GM12891 (cell line): ENCODE results near the gene USP6NL.
"Not testable (repeated sequence)": the region's sequence is repeated elsewhere in the genome, so short reads cannot be mapped to it uniquely, and the experiment has no call there.

Experiments used
- DNase-seq: peaks from one replicate; pipeline ENCODE4 v3.0.0; 2011; ENCODE audit warnings: low spot score; ENCODE audit not compliant: insufficient read length
- FAIRE-seq: peaks from 2 replicates; lab custom pipeline; 2011; peaks lifted over from hg19 to GRCh38; lab: Jason Lieb, UNC
- PAX5 ChIP-seq: IDR thresholded peaks from 2 replicates; pipeline ENCODE4 v1.6.1; 2011; ENCODE audit warnings: low read length, moderate library complexity, mild to moderate bottlenecking; ENCODE audit not compliant: insufficient read depth, severe bottlenecking
- POLR2A ChIP-seq: IDR thresholded peaks from 2 replicates; pipeline ENCODE4 v1.6.1; 2011; ENCODE audit warnings: low read depth, low read length, control low read depth
- POLR2AphosphoS5 ChIP-seq: IDR thresholded peaks from 2 replicates; pipeline ENCODE4 v1.6.1; 2011; ENCODE audit warnings: low read depth, low read length, control low read depth
- POU2F2 ChIP-seq: IDR thresholded peaks from 2 replicates; pipeline ENCODE4 v1.6.1; 2011; ENCODE audit warnings: low read depth, mild to moderate bottlenecking, control low read depth, low read length, moderate library complexity
- SPI1 ChIP-seq: IDR thresholded peaks from 2 replicates; pipeline ENCODE4 v1.6.1; 2011; ENCODE audit warnings: low read depth, low read length, control low read depth
- TAF1 ChIP-seq: IDR thresholded peaks from 2 replicates; pipeline ENCODE4 v1.6.1; 2011; ENCODE audit warnings: low read depth, low read length, control low read depth

The USP6NL gene

DNA sequence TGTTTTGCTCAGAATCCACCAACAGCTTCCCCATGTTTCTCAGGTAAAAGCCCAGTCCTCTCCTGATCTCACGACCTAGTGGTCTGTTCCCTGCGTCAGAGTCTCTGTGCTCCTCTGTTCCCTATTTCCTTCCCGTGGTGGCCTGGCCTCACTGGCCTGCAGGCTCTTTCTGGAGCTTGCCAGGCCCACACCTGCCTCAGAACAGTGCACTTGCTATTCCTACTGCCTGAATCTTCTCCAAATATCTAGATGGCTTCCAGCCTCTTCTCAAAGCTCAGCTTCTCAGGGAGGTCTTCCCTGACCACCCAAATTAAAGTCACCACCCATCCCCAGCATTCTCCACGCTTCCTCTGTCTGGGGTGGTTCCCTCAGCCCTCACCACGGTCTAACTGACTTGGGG lies 165.3 kb downstream of the USP6NL start:
- no peak for DNase-seq
- TF ChIP-seq POLR2A (no peak), POU2F2 (no peak), SPI1 (no peak), PAX5 (no peak), POLR2AphosphoS5 (no peak), TAF1 (no peak)
- no peak for FAIRE-seq

- DNase-seq (no peak), FAIRE-seq (no peak)
- TF ChIP-seq TAF1 (no peak), PAX5 (no peak), POLR2A (no peak), POLR2AphosphoS5 (no peak), SPI1 (no peak), POU2F2 (no peak)
These were observed 166.8 kb downstream of the USP6NL start for GRCh38 chr10:11444531-11445228.

DNA sequence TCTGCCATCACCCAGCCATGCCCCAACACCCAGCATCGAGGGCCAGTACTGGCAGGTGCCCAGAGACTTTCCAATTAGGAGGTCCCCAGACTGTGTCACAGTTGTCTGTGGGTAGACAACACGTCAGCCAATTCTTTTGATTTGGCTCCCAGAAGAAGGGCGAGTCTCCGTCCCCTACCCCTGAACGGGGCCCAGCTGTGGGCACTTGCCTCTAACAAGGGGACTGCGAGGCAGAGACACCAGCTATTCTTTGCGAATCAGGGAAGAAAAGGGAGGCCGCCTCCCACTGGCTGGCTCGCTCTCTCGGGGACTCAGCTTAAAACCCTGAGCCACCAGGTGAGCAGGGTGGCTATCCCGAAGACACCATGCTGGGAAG lies 167.3 kb downstream of the USP6NL start:
- TF ChIP-seq TAF1 = no peak
- DNase-seq = no peak
- FAIRE-seq = no peak

- FAIRE-seq = peak; percentile 45
- no peak for DNase-seq
- TF ChIP-seq POLR2AphosphoS5 = no peak
These were observed 167.8 kb downstream of the USP6NL start for GRCh38 chr10:11443468-11444154.

- TF ChIP-seq POLR2A (no peak), POLR2AphosphoS5 (no peak), PAX5 (no peak), TAF1 (no peak), SPI1 (no peak), POU2F2 (no peak)
- FAIRE-seq = peak; percentile 86
- DNase-seq = no peak
These were observed 169.3 kb downstream of the USP6NL start for GRCh38 chr10:11442001-11442773.

DNA sequence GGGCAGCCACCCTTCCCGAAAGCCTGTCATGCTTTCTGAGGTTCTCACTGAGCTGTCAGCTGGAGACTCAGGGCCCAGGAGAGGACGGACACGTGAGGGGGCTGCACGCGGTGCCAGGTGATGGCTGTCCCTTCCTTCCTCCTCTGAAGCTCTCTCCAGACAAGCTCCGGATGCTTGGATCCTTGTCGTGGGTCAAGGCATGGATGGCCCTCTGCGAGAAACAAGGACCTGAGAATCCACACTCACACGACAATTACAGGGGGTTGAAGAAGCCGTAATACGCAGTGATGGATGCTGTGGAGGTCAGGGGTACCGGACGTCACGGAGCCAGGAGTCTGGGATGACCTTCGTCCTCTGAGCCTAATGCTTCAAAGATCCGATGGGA lies 170.3 kb downstream of the USP6NL start:
- DNase-seq (no peak), FAIRE-seq (peak; percentile 31)
- no peak for TF ChIP-seq POU2F2
- no peak for TF ChIP-seq POLR2A

DNA sequence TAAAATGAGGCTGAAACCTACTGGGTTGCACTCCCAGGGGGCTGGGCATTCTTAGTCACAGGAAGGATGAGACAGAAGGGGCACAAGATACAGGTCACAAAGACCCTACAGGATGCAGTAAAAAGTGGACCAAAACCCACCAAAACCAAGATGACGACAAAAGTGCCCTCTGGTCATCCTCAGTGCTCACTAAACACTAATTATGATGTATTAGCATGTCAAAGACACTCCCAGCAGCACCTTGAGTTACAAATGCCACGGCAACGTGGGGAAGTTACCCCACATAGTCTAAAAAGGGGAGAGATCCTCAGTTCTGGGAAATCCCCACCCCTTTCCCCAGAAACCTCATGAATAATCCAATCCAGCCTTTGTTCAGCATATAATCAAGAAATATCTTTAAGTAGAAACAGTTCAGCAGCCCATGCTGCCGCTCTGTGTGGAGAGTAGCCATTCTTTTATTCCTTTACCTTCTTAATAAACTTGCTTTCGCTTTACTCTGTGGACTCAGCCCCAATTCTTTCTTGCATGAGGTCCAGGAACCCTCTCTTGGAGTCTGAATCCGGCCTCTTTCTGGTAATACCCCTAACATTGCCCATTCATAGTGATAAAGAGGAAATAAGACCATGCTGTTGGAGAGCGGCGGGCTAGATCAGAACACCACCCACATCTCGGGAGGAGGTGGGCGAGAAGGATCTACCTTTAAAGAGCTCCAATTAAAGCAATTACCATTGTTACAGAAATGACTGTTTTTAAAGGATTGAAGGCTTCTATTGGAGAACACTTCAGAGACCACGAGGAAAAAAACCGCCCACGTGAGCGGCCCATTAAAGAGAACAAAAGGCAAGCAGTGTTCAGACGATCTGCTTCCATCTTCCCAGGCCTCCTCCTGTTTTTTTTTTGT lies 170.9 kb downstream of the USP6NL start:
- DNase-seq = no peak
- peak; percentile 81 for FAIRE-seq
- TF ChIP-seq POLR2AphosphoS5 = no peak
- no peak for TF ChIP-seq PAX5
- TF ChIP-seq POU2F2 = 0 out of 2 replicates have a peak, but pooled peaks have one; percentile 27
- no peak for TF ChIP-seq SPI1
- no peak for TF ChIP-seq TAF1
- no peak for TF ChIP-seq POLR2A

DNA sequence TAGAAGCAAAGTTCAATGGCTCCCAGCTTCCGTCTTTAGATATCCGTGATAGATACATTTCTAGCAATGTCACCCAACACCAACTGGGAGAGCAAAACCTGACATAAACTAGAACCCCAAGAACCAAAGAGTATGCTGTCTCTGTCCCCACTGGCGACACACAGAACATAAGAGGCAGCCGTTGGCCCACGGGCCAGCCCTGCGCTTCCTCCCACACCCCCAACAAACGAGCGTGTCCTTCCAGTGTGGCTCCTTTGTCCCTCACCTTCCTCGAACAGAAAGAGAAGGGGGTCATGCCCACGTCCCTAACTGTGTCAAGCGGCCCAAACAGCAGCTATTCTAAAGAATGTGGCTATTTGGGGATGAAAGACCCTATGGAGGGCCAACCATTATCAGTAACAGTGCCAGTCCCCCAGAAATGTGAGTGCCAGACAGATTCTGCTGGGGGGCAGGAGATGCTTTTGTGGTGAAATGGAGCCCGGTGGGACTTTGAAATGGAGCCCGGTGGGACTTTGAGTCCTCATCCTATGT lies 171.9 kb downstream of the USP6NL start:
- DNase-seq = no peak
- FAIRE-seq = no peak
- TF ChIP-seq SPI1 = no peak
- no peak for TF ChIP-seq POLR2AphosphoS5
- no peak for TF ChIP-seq POU2F2
- no peak for TF ChIP-seq PAX5
- no peak for TF ChIP-seq TAF1
- TF ChIP-seq POLR2A = no peak

GRCh38 chr10:11437391-11438142 lies 173.9 kb downstream of the USP6NL start:
- TF ChIP-seq TAF1 = no peak
- no peak for TF ChIP-seq PAX5
- no peak for TF ChIP-seq POLR2A
- TF ChIP-seq POLR2AphosphoS5 = no peak
- TF ChIP-seq SPI1 = no peak
- TF ChIP-seq POU2F2 = no peak
- DNase-seq = no peak
- no peak for FAIRE-seq

- not testable (repeated sequence) for FAIRE-seq, DNase-seq
These were observed 175.0 kb downstream of the USP6NL start for GRCh38 chr10:11436445-11436844.
